ENCODE measurements around the gene ARFRP1. TPM values are rescaled to one million over a fixed set of nuclear protein-coding genes. Genes with fewer than 3 reads are reported as not detected.
A peak's percentile ranks its signal among the peaks of the same experiment; 100 is the strongest.

Gene ARFRP1
- polyA plus RNA-seq, 1 experiment: 23.8 TPM

- CTCF ChIA-PET: no interaction called here
- Histone ChIP-seq H3K9me3 (ENCODE audit: control insufficient read depth, insufficient read depth, low read length) (no peaks in the 10 kb centered on the region; the same call in 1 of the 2 replicates), H3K27me3 (ENCODE audit: control insufficient read depth, insufficient read depth, low read length) (no peaks in the 10 kb centered on the region), H3K4me3 (ENCODE audit: low read depth, low read length) (no peak overlapping the region), H3K27ac (ENCODE audit: low read depth, low read length) (no peak overlapping the region)
- TF ChIP-seq CTCF (IDR thresholded peaks at IDR 0.05; ENCODE audit: low read depth, low read length): no peak
- POLR2A ChIA-PET: interaction anchor here (0.9 kb wide), 1 partner anchor 39 kb away, joined by 3 read pairs; no protein-coding TSS in a partner anchor
- no peak for DNase-seq (ENCODE audit: low read depth, low spot score)
These were observed 6.3 kb downstream of the ARFRP1 start for GRCh38 chr20:63701329-63702035.

- ChIA-PET CTCF (no interaction called here), POLR2A (interaction anchor here (0.9 kb wide), 1 partner anchor 40 kb away, joined by 3 read pairs; no protein-coding TSS in a partner anchor)
- Histone ChIP-seq H3K4me3 (ENCODE audit: low read depth, low read length) (no peak overlapping the region), H3K27ac (ENCODE audit: low read depth, low read length) (no peak overlapping the region), H3K27me3 (ENCODE audit: control insufficient read depth, insufficient read depth, low read length) (no peaks in the 10 kb centered on the region), H3K9me3 (ENCODE audit: control insufficient read depth, insufficient read depth, low read length) (no peaks in the 10 kb centered on the region; the same call in 1 of the 2 replicates)
- no peak for TF ChIP-seq CTCF (IDR thresholded peaks at IDR 0.05; ENCODE audit: low read depth, low read length)
- DNase-seq (ENCODE audit: low read depth, low spot score): no peak
These were observed 6.8 kb downstream of the ARFRP1 start for GRCh38 chr20:63701051-63701328.

GRCh38 chr20:63700199-63701050 is 7.4 kb downstream of the ARFRP1 start:
- H3K27me3 ChIP-seq (ENCODE audit: control insufficient read depth, insufficient read depth, low read length): no peaks in the 10 kb centered on the region
- TF ChIP-seq CTCF (IDR thresholded peaks at IDR 0.05; ENCODE audit: low read depth, low read length): no peak
- ChIA-PET CTCF (no interaction called here), POLR2A (interaction anchor here (0.9 to 2.4 kb wide), 2 partner anchors 18 to 40 kb away, joined by 3 to 6 read pairs; no protein-coding TSS in a partner anchor)
- no peak overlapping the region for H3K4me3 ChIP-seq (ENCODE audit: low read depth, low read length)
- no peaks in the 10 kb centered on the region; the same call in 1 of the 2 replicates for H3K9me3 ChIP-seq (ENCODE audit: control insufficient read depth, insufficient read depth, low read length)
- DNase-seq (ENCODE audit: low read depth, low spot score): no peak
- peak overlapping the region; percentile 96 for H3K27ac ChIP-seq (ENCODE audit: low read depth, low read length)

GRCh38 chr20:63699466-63700198 is 8.1 kb downstream of the ARFRP1 start:
- DNase-seq (ENCODE audit: low read depth, low spot score): no peak
- ChIA-PET CTCF (interaction anchor here (1.0 kb wide), 1 partner anchor 280 kb away, joined by 3 read pairs; no protein-coding TSS in a partner anchor), POLR2A (interaction anchor here (0.6 to 2.4 kb wide), 4 partner anchors 8 to 296 kb away, joined by 3 to 11 read pairs (median 5); partner anchors contain the start of genes ARFRP1 and ZGPAT)
- Histone ChIP-seq H3K27me3 (ENCODE audit: control insufficient read depth, insufficient read depth, low read length) (no peaks in the 10 kb centered on the region), H3K27ac (ENCODE audit: low read depth, low read length) (peak overlapping the region; percentile 96), H3K9me3 (ENCODE audit: control insufficient read depth, insufficient read depth, low read length) (no peaks in the 10 kb centered on the region; the same call in 1 of the 2 replicates), H3K4me3 (ENCODE audit: low read depth, low read length) (no peak overlapping the region)
- TF ChIP-seq CTCF (IDR thresholded peaks at IDR 0.05; ENCODE audit: low read depth, low read length): no peak
